Astrocyte of the cerebellum (primary cell): ENCODE measurements around the gene FAM177B.

Experiments
- DNase-seq: peaks from one replicate; pipeline ENCODE4 v3.0.0-alpha.2; 2011; ENCODE audit warnings: low read depth
- H3K4me3 ChIP-seq: 2 replicates; pipeline ENCODE4 v1.5.1; 2011; ENCODE audit warnings: mild to moderate bottlenecking, low read depth, low read length, moderate library complexity
- CTCF ChIP-seq: IDR thresholded peaks from 2 replicates; pipeline ENCODE4 v1.5.1; 2012; ENCODE audit warnings: low read length, low read depth, moderate library complexity, mild to moderate bottlenecking; ENCODE audit errors: missing control alignments
- in situ Hi-C: cut with HindIII; loops from 2 replicates; pipeline ENCODE4 v1.10.0; 2017; ENCODE audit warnings: low sequenced_read_pairs

FAM177B gene

GRCh38 chr1:222798116-222798515 lies 61.1 kb downstream of the FAM177B start:
- no peak for TF ChIP-seq CTCF
- H3K4me3 ChIP-seq = no peak overlapping the region
- DNase-seq = no peak
- in situ Hi-C loops = no loop called here

GRCh38 chr1:222798975-222799374 lies 62.0 kb downstream of the FAM177B start:
- in situ Hi-C loops = no loop called here

More at GRCh38 chr1:222798975-222799374, 62.0 kb downstream of the FAM177B start:
- DNase-seq = no peak
- H3K4me3 ChIP-seq = no peak overlapping the region
- no peak for TF ChIP-seq CTCF
